NCI-H226 (cell line): ENCODE results near the gene AKR7A3.
"Not testable (repeated sequence)": the region's sequence is repeated elsewhere in the genome, so short reads cannot be mapped to it uniquely, and the experiment has no call there.

Source experiments
- DNase-seq: peaks from one replicate; pipeline ENCODE4 v3.0.0-alpha.2; 2015

AKR7A3 gene

GRCh38 chr1:19317126-19317910 is 28.7 kb upstream of the AKR7A3 start:
- no peak for DNase-seq

- no peak for DNase-seq
These were observed 27.0 kb upstream of the AKR7A3 start for GRCh38 chr1:19315378-19316198.

- DNase-seq, result no peak
These were observed 25.7 kb upstream of the AKR7A3 start for GRCh38 chr1:19313961-19314882.

GRCh38 chr1:19313636-19313959 is 25.0 kb upstream of the AKR7A3 start:
- no peak for DNase-seq

- DNase-seq, result no peak
These were observed 24.4 kb upstream of the AKR7A3 start for GRCh38 chr1:19312782-19313635.

GRCh38 chr1:19311931-19312781 is 23.6 kb upstream of the AKR7A3 start, which contains the start of the genes AKR7A2 and SLC66A1:
Gene AKR7A2, minus strand, starts transcription at chr1:19312144. Its CDS starts 20 bp downstream, at chr1:19312124.
Gene SLC66A1, plus strand, starts transcription at chr1:19312326. Its CDS starts 5,352 bp downstream, at chr1:19317678.
- DNase-seq, result peak; percentile 86

GRCh38 chr1:19311503-19311930 is 22.9 kb upstream of the AKR7A3 start:
- DNase-seq, result no peak

- DNase-seq, result no peak
These were observed 22.3 kb upstream of the AKR7A3 start for GRCh38 chr1:19310720-19311502.

- no peak for DNase-seq
These were observed 21.5 kb upstream of the AKR7A3 start for GRCh38 chr1:19310061-19310460.

GRCh38 chr1:19309123-19309813 is 20.7 kb upstream of the AKR7A3 start:
- no peak for DNase-seq

GRCh38 chr1:19308509-19308907 is 19.9 kb upstream of the AKR7A3 start:
- DNase-seq, result no peak

- DNase-seq, result no peak
These were observed 19.4 kb upstream of the AKR7A3 start for GRCh38 chr1:19307794-19308508.

- DNase-seq, result no peak
These were observed 18.4 kb upstream of the AKR7A3 start for GRCh38 chr1:19306941-19307340.

- DNase-seq, result no peak
These were observed 17.3 kb upstream of the AKR7A3 start for GRCh38 chr1:19305880-19306279.

- not testable (repeated sequence) for DNase-seq
These were observed 15.5 kb upstream of the AKR7A3 start for GRCh38 chr1:19304081-19304480.

- no peak for DNase-seq
These were observed 11.6 kb upstream of the AKR7A3 start for GRCh38 chr1:19300211-19300610.

- no peak for DNase-seq
These were observed 6.1 kb upstream of the AKR7A3 start for GRCh38 chr1:19294638-19295037.

GRCh38 chr1:19289244-19289643 is 674 bp upstream of the AKR7A3 start:
- no peak for DNase-seq
